ENCODE results near the gene CPLANE2.
"Not testable (repeated sequence)": the region's sequence is repeated elsewhere in the genome, so short reads cannot be mapped to it uniquely, and the experiment has no call there.

The CPLANE2 gene

GRCh38 chr1:16208270-16208987, 28.6 kb downstream of the CPLANE2 start:
- DNase-seq: no peak

- no peak for DNase-seq
Measured at GRCh38 chr1:16207318-16208269, 29.4 kb downstream of the CPLANE2 start.

- peak; percentile 75 for DNase-seq
Measured at GRCh38 chr1:16206547-16207317, 30.3 kb downstream of the CPLANE2 start.

- no peak for DNase-seq
Measured at GRCh38 chr1:16205891-16206546, 31.0 kb downstream of the CPLANE2 start.

- no peak for DNase-seq
Measured at GRCh38 chr1:16205334-16205671, 31.7 kb downstream of the CPLANE2 start.

- no peak for DNase-seq
Measured at GRCh38 chr1:16204634-16205333, 32.2 kb downstream of the CPLANE2 start.

GRCh38 chr1:16204216-16204615, 32.8 kb downstream of the CPLANE2 start:
- no peak for DNase-seq

- no peak for DNase-seq
Measured at GRCh38 chr1:16203550-16203949, 33.4 kb downstream of the CPLANE2 start.

GRCh38 chr1:16202281-16203210, 34.4 kb downstream of the CPLANE2 start:
- DNase-seq: no peak

GRCh38 chr1:16199700-16200099, 37.3 kb downstream of the CPLANE2 start:
- DNase-seq: no peak

- DNase-seq: no peak
Measured at GRCh38 chr1:16199157-16199501, 37.9 kb downstream of the CPLANE2 start.

- DNase-seq: no peak
Measured at GRCh38 chr1:16198444-16199156, 38.4 kb downstream of the CPLANE2 start.

GRCh38 chr1:16196874-16197273, 40.1 kb downstream of the CPLANE2 start:
- DNase-seq: no peak

GRCh38 chr1:16196139-16196538, 40.8 kb downstream of the CPLANE2 start:
- not testable (repeated sequence) for DNase-seq

GRCh38 chr1:16195518-16195905, 41.5 kb downstream of the CPLANE2 start:
- no peak for DNase-seq

- no peak for DNase-seq
Measured at GRCh38 chr1:16191916-16192546, 45.0 kb downstream of the CPLANE2 start.

- no peak for DNase-seq
Measured at GRCh38 chr1:16191309-16191708, 45.7 kb downstream of the CPLANE2 start.

- no peak for DNase-seq
Measured at GRCh38 chr1:16189921-16190621, 46.9 kb downstream of the CPLANE2 start.

GRCh38 chr1:16189003-16189402, 48.0 kb downstream of the CPLANE2 start:
- no peak for DNase-seq
